Choroid plexus epithelial cell (primary cell): Measurements from ENCODE around the gene HOXA3.

Experiments used
- DNase-seq: peaks from one replicate; pipeline ENCODE4 v3.0.0-alpha.2; 2010; ENCODE audit warnings: low read depth
- H3K4me3 ChIP-seq: 2 replicates; pipeline ENCODE4 v1.5.1; 2011; ENCODE audit warnings: low read depth, mild to moderate bottlenecking, control low read depth, low read length, moderate library complexity
- CTCF ChIP-seq: conservative IDR thresholded peaks from 2 replicates; pipeline ENCODE4 v1.5.1; 2011; ENCODE audit warnings: low read depth, mild to moderate bottlenecking, control low read depth, inconsistent platforms, low read length, moderate library complexity

Gene HOXA3

GRCh38 chr7:27198138-27198841 lies 45.9 kb upstream of the HOXA3 start:
- H3K4me3 ChIP-seq: no peak overlapping the region
- TF ChIP-seq CTCF: no peak
- DNase-seq: no peak

GRCh38 chr7:27197137-27198042 lies 45.0 kb upstream of the HOXA3 start:
- no peak overlapping the region for H3K4me3 ChIP-seq
- no peak for TF ChIP-seq CTCF
- no peak for DNase-seq

DNA sequence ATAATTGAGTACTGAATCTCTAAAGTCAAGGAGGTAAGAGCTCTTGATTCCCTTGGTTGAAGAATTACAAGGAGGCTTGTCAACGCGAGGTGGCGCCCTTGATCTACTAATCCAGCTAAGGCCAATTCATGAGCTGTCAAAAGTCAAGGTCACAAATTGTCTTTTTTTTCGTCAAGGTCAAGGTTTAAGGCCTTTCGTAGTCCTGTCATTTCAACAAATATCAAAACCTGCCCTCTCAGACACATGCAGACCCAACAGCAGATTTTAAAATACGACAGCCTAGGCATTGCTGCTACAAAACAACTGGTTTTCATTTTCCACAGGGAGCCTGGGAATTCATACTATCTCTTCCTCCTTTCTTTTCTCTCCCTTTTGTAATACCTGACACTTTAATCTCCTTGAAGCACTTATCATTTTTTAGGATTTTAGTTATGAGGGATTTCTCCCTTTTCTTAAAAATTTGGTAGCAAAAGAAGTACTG lies 43.9 kb upstream of the HOXA3 start:
- DNase-seq: peak; percentile 84

GRCh38 chr7:27194686-27195379 lies 42.5 kb upstream of the HOXA3 start:
- no peak overlapping the region for H3K4me3 ChIP-seq
- TF ChIP-seq CTCF: no peak
- DNase-seq: no peak

More for the DNA sequence above, 43.9 kb upstream of the HOXA3 start:
- TF ChIP-seq CTCF: peak; percentile 92
- no peak overlapping the region for H3K4me3 ChIP-seq

DNA sequence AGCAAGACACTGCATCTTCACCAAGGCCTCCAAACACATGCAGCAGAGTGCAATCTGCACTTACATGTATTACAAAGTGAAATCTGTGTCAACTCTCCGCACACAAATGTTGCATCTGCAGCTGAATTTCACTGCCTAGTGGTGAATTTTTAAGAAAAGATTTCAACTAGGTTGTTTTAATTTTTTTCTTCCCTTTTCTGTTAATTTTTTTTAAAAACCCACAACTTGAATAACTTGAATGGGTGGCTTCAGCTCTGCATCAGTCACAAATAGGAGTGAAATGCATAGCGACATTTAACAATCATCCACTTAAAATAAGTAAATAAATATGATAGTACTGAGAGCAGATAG lies 41.6 kb upstream of the HOXA3 start:
- H3K4me3 ChIP-seq: no peak overlapping the region
- DNase-seq: no peak

More for the DNA sequence above, 41.6 kb upstream of the HOXA3 start:
- no peak for TF ChIP-seq CTCF
